NB4 (cell line): ENCODE measurements around the gene IFIT1B.
"Not testable (repeated sequence)": the region's sequence is repeated elsewhere in the genome, so short reads cannot be mapped to it uniquely, and the experiment has no call there.

ENCODE experiments used
- POLR2A ChIP-seq: IDR thresholded peaks from 2 replicates; pipeline ENCODE4 v1.6.1; 2011; ENCODE audit warnings: mild to moderate bottlenecking; ENCODE audit not compliant: insufficient read length; ENCODE audit errors: extremely low read depth
- TF ChIP-seq, protein P1 (sequence below): IDR thresholded peaks from one replicate; pipeline ENCODE4 v1.5.1; 2012; ENCODE audit warnings: low read depth, low read length
- TF ChIP-seq, protein P2 (sequence below): IDR thresholded peaks from 2 replicates; pipeline ENCODE4 v1.6.1; 2011; ENCODE audit warnings: low read depth, low read length

DNA sequence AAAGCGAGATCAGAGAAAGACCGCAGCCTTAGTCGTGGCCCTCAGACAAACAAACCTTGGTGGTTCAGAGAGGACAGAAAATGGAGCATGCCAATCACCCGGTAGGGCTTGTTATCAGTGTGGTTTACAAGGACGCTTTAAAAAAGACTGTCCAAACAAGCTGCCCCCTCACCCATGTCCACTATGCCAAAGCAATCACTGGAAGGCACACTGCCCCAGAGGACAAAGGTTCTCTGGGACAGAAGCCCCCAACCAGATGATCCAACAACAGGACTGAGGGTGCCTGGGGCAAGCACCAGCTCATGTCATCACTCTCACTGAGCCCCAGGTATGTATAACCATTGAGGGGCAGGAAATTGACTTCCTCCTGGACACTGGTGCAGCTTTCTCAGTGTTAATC lies 31.4 kb downstream of the IFIT1B start:
- not testable (repeated sequence) for TF ChIP-seq POLR2A
- TF ChIP-seq, protein P1, sequence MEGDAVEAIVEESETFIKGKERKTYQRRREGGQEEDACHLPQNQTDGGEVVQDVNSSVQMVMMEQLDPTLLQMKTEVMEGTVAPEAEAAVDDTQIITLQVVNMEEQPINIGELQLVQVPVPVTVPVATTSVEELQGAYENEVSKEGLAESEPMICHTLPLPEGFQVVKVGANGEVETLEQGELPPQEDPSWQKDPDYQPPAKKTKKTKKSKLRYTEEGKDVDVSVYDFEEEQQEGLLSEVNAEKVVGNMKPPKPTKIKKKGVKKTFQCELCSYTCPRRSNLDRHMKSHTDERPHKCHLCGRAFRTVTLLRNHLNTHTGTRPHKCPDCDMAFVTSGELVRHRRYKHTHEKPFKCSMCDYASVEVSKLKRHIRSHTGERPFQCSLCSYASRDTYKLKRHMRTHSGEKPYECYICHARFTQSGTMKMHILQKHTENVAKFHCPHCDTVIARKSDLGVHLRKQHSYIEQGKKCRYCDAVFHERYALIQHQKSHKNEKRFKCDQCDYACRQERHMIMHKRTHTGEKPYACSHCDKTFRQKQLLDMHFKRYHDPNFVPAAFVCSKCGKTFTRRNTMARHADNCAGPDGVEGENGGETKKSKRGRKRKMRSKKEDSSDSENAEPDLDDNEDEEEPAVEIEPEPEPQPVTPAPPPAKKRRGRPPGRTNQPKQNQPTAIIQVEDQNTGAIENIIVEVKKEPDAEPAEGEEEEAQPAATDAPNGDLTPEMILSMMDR: not testable (repeated sequence)
- TF ChIP-seq, protein P2, sequence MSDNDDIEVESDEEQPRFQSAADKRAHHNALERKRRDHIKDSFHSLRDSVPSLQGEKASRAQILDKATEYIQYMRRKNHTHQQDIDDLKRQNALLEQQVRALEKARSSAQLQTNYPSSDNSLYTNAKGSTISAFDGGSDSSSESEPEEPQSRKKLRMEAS: not testable (repeated sequence)
